GM23338 (cell line): Measurements from ENCODE around the gene ZNF524. TPM values are rescaled to one million over a fixed set of nuclear protein-coding genes. Genes with fewer than 3 reads are reported as not detected.
"Not testable (repeated sequence)": the region's sequence is repeated elsewhere in the genome, so short reads cannot be mapped to it uniquely, and the experiment has no call there.

Experiments
- ATAC-seq: fragments of 200-7000 bp; cut with Tn5 transposase; 3 replicates; pipeline ENCODE4 v1.9.1; 2020
- DNase-seq: peaks from one replicate; pipeline ENCODE4 v3.0.0-alpha.2; 2015; ENCODE audit warnings: low spot score
- H2AFZ ChIP-seq: fragments of 200-600 bp; sonication (generic); 2 replicates; pipeline ENCODE4 v1.8.0; 2016; ENCODE audit warnings: antibody characterized with exemption, mild to moderate bottlenecking, moderate library complexity
- H3F3A ChIP-seq: fragments of 200-600 bp; sonication (generic); replicated peaks from 2 replicates; pipeline ENCODE4 v1.8.0; 2017; ENCODE audit warnings: antibody characterized with exemption, mixed run types, low read depth
- H3K27ac ChIP-seq: fragments of 200-600 bp; sonication (generic); 2 replicates; pipeline ENCODE4 v1.6.1; 2016; ENCODE audit warnings: low read depth
- H3K27me3 ChIP-seq: fragments of 200-600 bp; sonication (generic); 2 replicates; pipeline ENCODE4 v1.8.0; 2016; ENCODE audit warnings: mild to moderate bottlenecking, mixed run types, moderate library complexity; ENCODE audit not compliant: insufficient read depth
- H3K36me3 ChIP-seq: fragments of 200-600 bp; sonication (generic); 2 replicates; pipeline ENCODE4 v1.8.0; 2016; ENCODE audit warnings: mild to moderate bottlenecking; ENCODE audit not compliant: insufficient read depth
- H3K4me1 ChIP-seq: fragments of 200-600 bp; sonication (generic); 2 replicates; pipeline ENCODE4 v1.8.0; 2016; ENCODE audit warnings: mild to moderate bottlenecking, moderate library complexity; ENCODE audit not compliant: insufficient read depth
- H3K4me2 ChIP-seq: fragments of 200-600 bp; sonication (generic); 2 replicates; pipeline ENCODE4 v1.7.1; 2017; ENCODE audit warnings: mixed run types
- H3K4me3 ChIP-seq: fragments of 200-600 bp; sonication (generic); 2 replicates; pipeline ENCODE4 v1.6.1; 2016; ENCODE audit warnings: mixed run types
- H3K79me2 ChIP-seq: fragments of 200-600 bp; sonication (generic); replicated peaks from 2 replicates; pipeline ENCODE4 v1.8.0; 2017; ENCODE audit warnings: mild to moderate bottlenecking; ENCODE audit not compliant: insufficient read depth
- H3K9me2 ChIP-seq: fragments of 200-600 bp; sonication (generic); 2 replicates; pipeline ENCODE4 v1.8.0; 2017; ENCODE audit not compliant: insufficient read depth
- H4K20me1 ChIP-seq: fragments of 200-600 bp; sonication (generic); replicated peaks from 2 replicates; pipeline ENCODE4 v1.8.0; 2017; ENCODE audit warnings: mild to moderate bottlenecking; ENCODE audit not compliant: insufficient read depth
- H3K27ac Mint-ChIP-seq: 2 replicates; pipeline ENCODE4 v1.8.0; 2020; ENCODE audit warnings: inconsistent platforms, mild to moderate bottlenecking, moderate library complexity, mixed read lengths
- H3K27me3 Mint-ChIP-seq: 3 replicates; pipeline ENCODE4 v1.8.0; 2022; ENCODE audit warnings: low read depth, mild to moderate bottlenecking, moderate library complexity, mixed read lengths, inconsistent platforms; ENCODE audit not compliant: insufficient read depth, poor library complexity
- H3K36me3 Mint-ChIP-seq: 3 replicates; pipeline ENCODE4 v1.8.0; 2021; ENCODE audit warnings: low read depth, mild to moderate bottlenecking, inconsistent platforms, moderate library complexity, mixed read lengths
- H3K4me1 Mint-ChIP-seq: 3 replicates; pipeline ENCODE4 v1.8.0; 2020; ENCODE audit warnings: mild to moderate bottlenecking, inconsistent platforms, mixed read lengths
- H3K4me3 Mint-ChIP-seq: 3 replicates; pipeline ENCODE4 v1.8.0; 2021; ENCODE audit warnings: moderate library complexity, mild to moderate bottlenecking, inconsistent platforms, mixed read lengths
- H3K9me3 Mint-ChIP-seq: 3 replicates; pipeline ENCODE4 v1.8.0; 2020; ENCODE audit warnings: moderate library complexity, mild to moderate bottlenecking, inconsistent platforms, mixed read lengths
- EZH2phosphoT487 ChIP-seq: fragments of 200-600 bp; sonication (generic); IDR thresholded peaks from one replicate; pipeline ENCODE4 v1.8.1; 2018; ENCODE audit warnings: antibody characterized with exemption; ENCODE audit not compliant: unreplicated experiment
- NANOG ChIP-seq: IDR thresholded peaks from 2 replicates; pipeline ENCODE4 v1.6.1; 2016; ENCODE audit warnings: antibody characterized with exemption, borderline replicate concordance
- STAT1 ChIP-seq: IDR thresholded peaks from one replicate; pipeline ENCODE4 v1.6.1; 2016; ENCODE audit warnings: antibody characterized with exemption; ENCODE audit not compliant: unreplicated experiment
- ZNF462 ChIP-seq: fragments of 250-450 bp; sonication (Bioruptor Pico); IDR thresholded peaks from 2 replicates; pipeline ENCODE4 v1.5.0; 2020; ENCODE audit warnings: mild to moderate bottlenecking, moderate library complexity
- polyA plus RNA-seq: library from polyadenylated mRNA; unstranded; fragments of >200 nt; fragmentation: Nextera tagmentation; extraction: Ambion mirVana; gene quantifications from 2 replicates; pipeline ENCODE4 v1.2.1, GENCODE V29; 2016
- total RNA-seq: library from RNA; depleted of rRNA; stranded (reverse); fragments of >200 nt; shearing (Covaris generic); gene quantifications from 2 replicates; pipeline ENCODE4 v1.2.3, GENCODE V29; 2014

ZNF524 gene
- total and polyA plus RNA-seq, 2 experiments from 2014 or later = 6.0 to 8.3 TPM

- Histone ChIP-seq H3K9me2 (peaks cover 4% of the 10 kb centered on the region; the same call in 1 of the 2 replicates), H3K36me3 (no peaks in the 10 kb centered on the region), H3F3A (no peaks in the 10 kb centered on the region), H3K27me3 (no peaks in the 10 kb centered on the region), H3K27ac (no peak overlapping the region), H3K4me2 (no peak overlapping the region), H3K79me2 (no peaks in the 10 kb centered on the region), H2AFZ (no peak overlapping the region), H3K4me1 (no peaks in the 10 kb centered on the region), H4K20me1 (no peaks in the 10 kb centered on the region), H3K4me3 (no peak overlapping the region)
- no peak overlapping the region for H3K27ac Mint-ChIP-seq
- peaks cover 4% of the 10 kb centered on the region for H3K27me3 Mint-ChIP-seq
- no peak for DNase-seq
- H3K4me1 Mint-ChIP-seq = no peaks in the 10 kb centered on the region
- no peak overlapping the region for H3K4me3 Mint-ChIP-seq
- no peak for ATAC-seq
- no peaks in the 10 kb centered on the region for H3K36me3 Mint-ChIP-seq
- TF ChIP-seq STAT1 (no peak), EZH2phosphoT487 (no peak), ZNF462 (no peak), NANOG (no peak)
- H3K9me3 Mint-ChIP-seq = no peaks in the 10 kb centered on the region
Measured at GRCh38 chr19:55567708-55568328, 32.3 kb upstream of the ZNF524 start.

- not testable (repeated sequence) for H3F3A ChIP-seq, H3K27ac Mint-ChIP-seq, H3K4me2 ChIP-seq, ATAC-seq, H2AFZ ChIP-seq, H3K79me2 ChIP-seq, H3K9me2 ChIP-seq, H3K27me3 Mint-ChIP-seq, H3K36me3 ChIP-seq, H3K27ac ChIP-seq, H3K9me3 Mint-ChIP-seq, H3K4me3 ChIP-seq, DNase-seq, H3K4me1 ChIP-seq, H3K36me3 Mint-ChIP-seq, H3K4me1 Mint-ChIP-seq, H3K4me3 Mint-ChIP-seq, H4K20me1 ChIP-seq, H3K27me3 ChIP-seq
Measured at GRCh38 chr19:55569477-55569876, 30.6 kb upstream of the ZNF524 start.

GRCh38 chr19:55573929-55574328 is 26.2 kb upstream of the ZNF524 start:
- H3K4me3 Mint-ChIP-seq, H3K79me2 ChIP-seq, H3K36me3 ChIP-seq, DNase-seq, H3K27me3 Mint-ChIP-seq, H3K4me1 ChIP-seq, H3K4me3 ChIP-seq, H3K27ac ChIP-seq, H3K4me1 Mint-ChIP-seq, H3K9me2 ChIP-seq, H3K27ac Mint-ChIP-seq, H2AFZ ChIP-seq, H3F3A ChIP-seq, ATAC-seq, H4K20me1 ChIP-seq, H3K9me3 Mint-ChIP-seq, H3K4me2 ChIP-seq, H3K27me3 ChIP-seq: not testable (repeated sequence)
- peaks cover 20% of the 10 kb centered on the region for H3K36me3 Mint-ChIP-seq
